HEK293 (cell line): ENCODE measurements around the gene ALDOA.

Experiments used
- CTCF ChIP-seq: fragments of 450-650 bp; formaldehyde crosslinking; IDR thresholded peaks from 2 replicates; pipeline ENCODE4 v1.5.1; 2016; ENCODE audit warnings: missing biosample characterization, missing genetic modification characterization
- KLF17 ChIP-seq: fragments of 450-650 bp; formaldehyde crosslinking; IDR thresholded peaks from 2 replicates; pipeline ENCODE4 v1.5.1; 2016; ENCODE audit warnings: missing biosample characterization, missing genetic modification characterization
- MEIS1 ChIP-seq: sonication (generic); formaldehyde crosslinking; IDR thresholded peaks from 2 replicates; pipeline ENCODE4 v1.8.1; 2022; ENCODE audit warnings: missing genetic modification reagents, mild to moderate bottlenecking, borderline replicate concordance
- MYNN ChIP-seq: fragments of 450-650 bp; formaldehyde crosslinking; IDR thresholded peaks from 2 replicates; pipeline ENCODE4 v1.5.1; 2016; ENCODE audit warnings: missing biosample characterization, missing genetic modification characterization, borderline replicate concordance
- ZBTB49 ChIP-seq: fragments of 450-650 bp; formaldehyde crosslinking; IDR thresholded peaks from 2 replicates; pipeline ENCODE4 v1.5.1; 2016; ENCODE audit warnings: missing biosample characterization, missing genetic modification characterization, low read depth
- ZNF138 ChIP-seq: fragments of 450-650 bp; formaldehyde crosslinking; IDR thresholded peaks from 2 replicates; pipeline ENCODE4 v1.5.1; 2016; ENCODE audit warnings: missing biosample characterization, missing genetic modification characterization, borderline replicate concordance
- ZNF558 ChIP-seq: fragments of 450-650 bp; formaldehyde crosslinking; IDR thresholded peaks from 2 replicates; pipeline ENCODE4 v1.5.1; 2016; ENCODE audit warnings: missing biosample characterization, missing genetic modification characterization
- ZNF560 ChIP-seq: fragments of 450-650 bp; formaldehyde crosslinking; IDR thresholded peaks from 2 replicates; pipeline ENCODE4 v1.5.1; 2017; ENCODE audit warnings: missing biosample characterization, missing genetic modification characterization, borderline replicate concordance
- ZNF626 ChIP-seq: fragments of 450-650 bp; sonication (Bioruptor Pico); formaldehyde crosslinking; IDR thresholded peaks from 2 replicates; pipeline ENCODE4 v1.5.1; 2018; ENCODE audit warnings: missing biosample characterization, missing genetic modification characterization, inconsistent platforms
- ZNF658 ChIP-seq: fragments of 450-650 bp; formaldehyde crosslinking; IDR thresholded peaks from 2 replicates; pipeline ENCODE4; 2016; ENCODE audit warnings: missing biosample characterization, missing genetic modification characterization
- ZNF707 ChIP-seq: fragments of 450-650 bp; formaldehyde crosslinking; IDR thresholded peaks from 2 replicates; pipeline ENCODE4 v1.5.1; 2016; ENCODE audit warnings: missing biosample characterization, missing genetic modification characterization
- ZNF776 ChIP-seq: fragments of 450-650 bp; formaldehyde crosslinking; IDR thresholded peaks from 2 replicates; pipeline ENCODE4 v1.5.0; 2017; ENCODE audit warnings: missing biosample characterization, missing genetic modification characterization, borderline replicate concordance

- TF ChIP-seq CTCF (no peak), ZNF560 (no peak), KLF17 (tag by site-specific recombination) (no peak), MYNN (tag by site-specific recombination) (no peak), ZNF138 (tag by site-specific recombination) (no peak), ZNF776 (tag by site-specific recombination) (no peak), ZNF626 (no peak), ZNF707 (tag by site-specific recombination) (no peak), ZNF558 (tag by site-specific recombination) (no peak), MEIS1 (CRISPR knock-in tag) (no peak), ZBTB49 (tag by site-specific recombination) (no peak), ZNF658 (tag by site-specific recombination) (no peak)
Observed at GRCh38 chr16:30108059-30108850, 42.7 kb downstream of the ALDOA start.
